Iris pigment epithelial cell (primary cell): ENCODE data around the gene EME1.
A peak's percentile ranks its signal among the peaks of the same experiment; 100 is the strongest.

Experiments
- DNase-seq: peaks from one replicate; pipeline ENCODE4 v3.0.0-alpha.2; 2011; ENCODE audit warnings: low read depth

The EME1 gene, protein sequence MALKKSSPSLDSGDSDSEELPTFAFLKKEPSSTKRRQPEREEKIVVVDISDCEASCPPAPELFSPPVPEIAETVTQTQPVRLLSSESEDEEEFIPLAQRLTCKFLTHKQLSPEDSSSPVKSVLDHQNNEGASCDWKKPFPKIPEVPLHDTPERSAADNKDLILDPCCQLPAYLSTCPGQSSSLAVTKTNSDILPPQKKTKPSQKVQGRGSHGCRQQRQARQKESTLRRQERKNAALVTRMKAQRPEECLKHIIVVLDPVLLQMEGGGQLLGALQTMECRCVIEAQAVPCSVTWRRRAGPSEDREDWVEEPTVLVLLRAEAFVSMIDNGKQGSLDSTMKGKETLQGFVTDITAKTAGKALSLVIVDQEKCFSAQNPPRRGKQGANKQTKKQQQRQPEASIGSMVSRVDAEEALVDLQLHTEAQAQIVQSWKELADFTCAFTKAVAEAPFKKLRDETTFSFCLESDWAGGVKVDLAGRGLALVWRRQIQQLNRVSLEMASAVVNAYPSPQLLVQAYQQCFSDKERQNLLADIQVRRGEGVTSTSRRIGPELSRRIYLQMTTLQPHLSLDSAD

DNA sequence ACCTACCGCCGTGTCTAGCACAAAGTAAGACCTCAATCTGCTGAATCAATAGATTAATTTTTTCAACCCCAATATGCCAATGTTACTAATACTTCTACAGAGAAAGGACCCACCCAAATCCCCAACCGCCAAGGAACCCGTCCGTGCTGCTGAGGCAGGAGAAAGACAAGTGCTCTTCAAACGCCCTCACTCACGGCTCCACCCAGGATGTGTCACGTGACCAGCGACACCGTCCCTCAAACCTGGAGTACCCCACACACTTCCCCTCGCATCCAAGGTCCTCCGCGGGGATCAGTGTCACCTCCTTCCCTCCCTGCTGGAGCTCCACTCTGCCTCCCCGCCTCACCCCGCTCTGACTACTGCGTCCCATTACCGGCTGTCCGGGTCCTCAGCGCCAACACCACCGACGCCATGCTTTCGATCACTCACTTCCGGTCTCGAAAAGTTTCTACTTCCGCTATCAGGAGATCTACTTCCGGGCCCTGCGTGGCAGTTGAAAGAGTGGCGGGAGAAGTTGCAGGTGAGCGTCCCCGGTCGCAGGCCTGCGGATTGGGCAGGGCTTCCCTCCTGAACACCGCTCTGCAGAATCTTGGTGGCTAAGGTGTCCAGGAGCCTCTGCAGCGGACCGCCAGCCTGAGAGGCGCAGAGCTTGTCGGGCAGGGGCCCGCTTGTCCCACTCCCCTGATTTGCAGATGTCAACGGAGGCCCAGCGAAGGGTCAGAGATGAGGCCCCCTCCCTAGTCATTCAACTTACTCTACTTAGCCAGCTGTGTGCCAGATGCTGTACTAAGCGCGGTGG, at the start of gene EME1, which contains the start of gene MRPL27:
EME1 (plus strand) TSS at position 472 of the 799 bp plus-strand sequence. CDS start 1,980 bp downstream, outside the sequence.
MRPL27 (minus strand) TSS at position 427 of the 799 bp plus-strand sequence; CDS start at position 413, 14 bp downstream.
- DNase-seq, result peak; percentile 80

DNA sequence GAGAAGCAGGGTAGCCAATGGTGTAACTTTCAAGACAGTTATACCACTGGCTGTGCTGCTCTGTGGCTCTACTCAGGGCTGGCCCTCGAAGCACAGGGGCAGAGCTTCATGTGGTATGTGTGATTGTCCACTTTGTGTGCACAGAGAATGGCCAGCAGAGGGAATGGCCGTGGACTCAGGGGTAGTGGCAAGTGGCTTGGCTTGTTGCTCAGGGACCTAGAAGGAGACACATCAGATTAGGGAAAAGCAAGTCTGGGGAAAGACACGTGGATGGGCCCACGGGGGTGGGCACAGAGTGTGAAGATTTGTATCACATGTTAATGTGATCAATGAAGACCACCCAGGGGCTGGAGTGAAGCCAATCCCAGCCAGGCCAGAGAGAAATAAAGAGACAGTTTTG, 47.1 kb upstream of the EME1 start:
- no peak for DNase-seq

DNA sequence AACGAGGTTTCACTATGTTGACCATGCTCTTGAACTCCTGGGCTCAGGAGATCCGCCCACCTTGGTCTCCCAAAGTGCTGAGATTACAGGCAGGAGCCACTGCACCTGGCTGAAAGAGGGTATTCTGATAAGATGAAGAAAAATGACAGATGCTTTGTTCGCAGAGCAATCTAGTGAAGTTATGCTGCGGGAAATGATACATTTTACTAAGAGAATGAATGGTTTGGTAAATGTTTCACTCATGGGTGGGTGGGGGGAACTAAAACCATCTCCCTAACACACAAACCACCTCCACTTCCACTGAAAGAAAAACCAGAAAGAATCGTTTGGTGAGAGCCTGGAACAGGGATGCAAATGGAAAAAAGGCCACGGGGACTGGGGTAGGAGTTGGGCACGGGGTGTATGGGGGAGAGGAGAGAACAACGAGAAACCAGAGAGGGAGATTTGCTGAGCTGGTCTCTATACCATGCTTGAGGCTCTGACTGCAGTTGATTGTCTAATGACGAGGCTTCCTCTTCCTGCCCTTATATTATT, 46.1 kb upstream of the EME1 start:
- DNase-seq, result no peak

DNA sequence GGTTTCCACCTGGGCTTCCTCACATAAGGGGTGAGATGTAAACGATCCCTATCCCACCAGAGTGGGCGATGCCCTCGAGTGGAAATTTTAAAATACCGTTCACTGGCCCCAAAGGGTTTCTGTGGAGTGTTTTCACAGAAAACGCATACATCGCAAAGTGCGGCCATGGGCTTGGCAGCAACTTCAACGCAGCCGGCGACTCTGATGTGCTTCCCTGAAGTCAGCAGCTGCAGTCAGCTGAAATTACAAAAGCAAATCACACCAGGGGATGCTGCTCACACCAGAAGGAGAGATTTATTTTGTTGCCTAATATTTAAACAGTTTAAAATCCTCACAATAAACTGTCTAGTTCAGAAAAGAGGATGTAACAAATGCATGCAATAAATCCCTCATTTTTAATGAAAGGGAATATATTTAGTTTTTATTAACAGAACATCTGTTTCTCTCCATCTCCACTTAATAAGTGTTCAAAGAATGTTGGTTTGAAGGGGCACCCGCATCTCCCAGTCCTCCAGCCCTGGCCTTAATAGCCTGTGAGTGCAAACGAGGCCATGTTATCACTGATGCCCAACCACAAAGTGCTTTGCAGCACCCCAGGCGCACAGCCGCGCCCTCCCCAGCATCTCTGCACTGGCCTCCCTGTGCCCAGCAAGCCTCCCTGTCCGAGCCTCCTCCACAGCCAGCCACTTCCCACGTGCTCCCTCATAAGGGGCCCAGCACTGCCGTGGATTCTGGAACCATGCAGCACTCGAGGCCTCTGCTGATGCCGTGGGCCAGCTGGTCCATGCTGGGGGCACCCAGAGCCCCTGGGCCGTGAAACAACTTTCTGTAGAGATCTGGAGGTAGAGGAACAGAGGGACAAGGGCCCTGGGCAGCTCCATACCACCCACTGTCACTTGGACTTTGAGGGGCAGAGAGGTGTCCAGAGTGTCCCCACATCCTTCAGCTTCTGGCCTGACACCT, 44.4 kb upstream of the EME1 start:
- no peak for DNase-seq

DNA sequence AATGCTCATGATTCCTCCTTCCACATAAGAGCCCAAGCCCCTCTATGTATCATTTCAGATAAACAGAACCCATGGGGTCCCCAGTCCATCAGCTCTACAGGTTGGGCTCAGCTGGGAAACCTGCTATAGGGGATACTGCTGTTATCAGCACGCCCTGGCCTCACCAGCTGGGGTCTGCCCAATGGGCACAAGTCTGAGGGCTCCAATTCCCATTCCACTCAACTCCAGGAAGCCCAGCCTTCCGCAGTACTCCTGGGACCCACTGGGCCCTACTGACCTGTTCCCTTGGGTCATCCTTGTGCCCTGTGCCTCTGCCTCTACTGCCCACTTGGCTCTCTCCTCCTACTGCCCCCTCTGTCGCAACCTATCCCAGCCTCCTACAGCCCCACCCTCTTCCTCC, 43.3 kb upstream of the EME1 start:
- no peak for DNase-seq

DNA sequence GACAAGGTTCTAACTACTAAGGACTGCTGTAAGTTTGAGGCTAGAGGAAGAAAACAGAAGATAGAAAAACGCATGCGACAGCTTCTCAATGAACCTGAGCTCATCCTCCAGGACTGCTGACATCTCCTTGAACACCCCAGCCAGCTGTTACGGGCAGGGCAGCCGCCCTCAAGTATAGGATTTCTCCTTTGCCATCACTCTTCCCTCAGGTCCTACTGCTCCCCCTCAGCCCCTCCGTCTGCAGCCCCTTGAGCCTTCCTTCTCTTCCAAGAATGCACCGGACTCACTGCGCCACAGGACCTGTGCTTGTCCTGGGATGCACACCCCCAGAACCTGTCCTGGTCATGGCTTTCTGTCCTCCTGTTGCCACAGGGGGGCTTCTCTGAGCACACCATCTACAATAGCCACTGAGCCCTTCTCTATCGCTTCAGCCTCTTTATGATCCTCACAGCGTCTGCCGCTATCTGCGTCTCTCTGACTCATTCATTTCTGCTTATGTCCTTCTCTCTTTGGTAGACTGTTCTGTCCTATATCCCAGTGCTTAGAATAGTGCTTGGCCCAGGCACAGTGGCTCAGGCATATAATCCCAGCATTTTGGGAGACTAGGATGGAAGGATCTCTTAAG, 42.8 kb upstream of the EME1 start:
- no peak for DNase-seq

DNA sequence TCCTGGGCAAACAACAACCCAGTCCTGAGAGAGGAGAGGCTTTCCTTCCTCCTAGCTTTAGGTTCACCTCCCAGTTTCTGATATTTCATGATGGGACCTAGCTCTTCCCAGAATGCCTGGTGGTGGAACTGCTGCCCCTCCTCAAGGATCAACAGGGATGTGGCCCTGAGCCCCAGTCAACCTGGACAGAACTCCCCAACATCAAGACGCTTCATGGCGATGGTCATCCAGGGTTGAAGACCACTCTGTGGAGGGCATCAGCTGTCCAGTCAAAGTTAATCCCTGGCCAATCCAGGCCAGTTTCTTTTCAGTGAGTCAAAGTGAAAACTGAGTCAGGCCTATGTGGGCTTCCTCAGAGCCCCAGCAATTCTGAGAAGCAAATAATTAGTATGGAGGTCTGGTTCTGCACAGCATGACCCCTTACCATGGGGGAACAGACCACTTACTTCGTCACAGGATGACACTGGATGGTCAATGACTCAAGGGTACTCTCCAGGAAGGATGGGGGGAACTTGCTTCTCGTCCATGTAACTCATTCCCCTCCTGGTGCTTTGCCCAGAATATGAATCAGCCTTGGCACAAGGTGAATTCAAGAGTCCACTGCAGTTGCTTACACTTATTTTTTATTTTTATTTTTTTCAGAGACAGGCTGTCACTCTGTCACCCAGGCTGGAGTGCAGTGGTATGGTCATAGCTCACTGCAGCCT, 41.8 kb upstream of the EME1 start:
- peak; percentile 91 for DNase-seq

DNA sequence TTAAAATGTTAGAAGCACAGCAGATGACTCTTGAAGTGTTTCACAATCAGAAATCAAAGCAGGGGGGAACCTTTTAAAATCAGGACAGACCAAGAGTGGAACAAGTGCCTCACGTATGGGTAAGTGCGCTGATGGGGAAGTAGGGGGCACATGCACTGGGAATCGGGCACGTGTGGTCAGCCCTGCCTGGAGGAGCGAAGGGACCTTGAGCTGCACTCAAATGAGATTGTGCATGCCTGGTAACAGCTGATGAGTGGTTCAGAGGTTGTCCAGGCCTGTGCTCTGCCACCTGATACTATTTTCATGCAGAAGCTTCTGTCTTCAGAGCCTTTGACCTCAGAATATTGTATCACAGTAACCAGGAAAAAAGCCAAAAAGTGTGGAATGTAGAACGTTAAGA, 40.8 kb upstream of the EME1 start:
- no peak for DNase-seq

DNA sequence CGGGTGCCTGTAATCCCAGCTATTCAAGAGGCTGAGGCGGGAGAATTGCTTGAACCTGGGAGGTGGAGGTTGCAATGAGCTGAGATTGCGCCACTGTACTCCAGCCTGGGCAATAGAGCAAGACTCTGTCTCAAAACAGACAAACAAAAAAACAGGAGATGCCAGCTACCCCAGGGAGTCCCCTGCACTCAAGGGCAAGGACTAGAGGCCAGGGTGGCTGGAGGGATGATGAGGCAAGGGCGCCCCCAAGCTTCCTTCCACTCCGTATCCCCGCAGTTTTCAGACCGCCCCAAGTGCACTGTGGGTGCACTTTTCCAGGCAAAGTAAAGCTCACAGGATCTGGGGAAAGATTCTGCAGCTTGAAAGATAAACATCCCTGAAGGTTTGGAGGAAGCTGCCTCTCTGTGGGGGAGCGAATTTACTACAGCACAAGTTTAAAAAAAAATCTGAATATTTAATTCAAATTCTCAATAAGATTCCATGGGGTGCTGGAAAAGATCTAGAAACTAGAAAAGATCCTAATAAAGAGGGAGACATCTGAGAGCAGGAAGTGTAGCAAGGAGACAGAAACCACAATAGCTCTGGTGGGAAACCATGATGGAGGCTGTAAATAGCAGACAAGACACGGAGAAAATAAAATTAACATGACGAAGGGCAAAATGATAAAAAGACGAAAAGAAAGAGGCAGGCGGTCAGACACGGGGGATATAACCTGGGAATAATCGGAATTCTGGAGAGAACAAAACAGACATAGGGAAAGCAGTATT, 39.6 kb upstream of the EME1 start:
- peak; percentile 35 for DNase-seq

DNA sequence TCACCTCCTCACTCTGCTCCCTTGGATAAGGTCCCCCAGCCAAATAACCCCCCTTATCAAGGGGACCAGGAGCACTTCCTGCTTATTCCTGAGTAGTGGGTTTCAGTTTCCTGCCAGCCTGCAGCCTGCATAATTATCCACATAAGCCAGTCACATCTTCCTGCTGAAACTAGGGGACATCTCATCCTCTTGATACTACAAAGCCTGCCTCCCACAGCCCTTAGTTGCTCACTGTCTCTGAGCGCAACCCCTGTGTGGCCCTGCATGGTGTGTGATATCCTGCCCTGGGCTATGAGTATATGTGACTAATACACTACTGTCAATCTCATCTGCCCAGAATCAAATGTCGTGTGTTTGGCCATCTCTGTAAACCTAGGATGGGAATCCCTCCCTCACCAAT, 35.1 kb upstream of the EME1 start:
- DNase-seq, result no peak

DNA sequence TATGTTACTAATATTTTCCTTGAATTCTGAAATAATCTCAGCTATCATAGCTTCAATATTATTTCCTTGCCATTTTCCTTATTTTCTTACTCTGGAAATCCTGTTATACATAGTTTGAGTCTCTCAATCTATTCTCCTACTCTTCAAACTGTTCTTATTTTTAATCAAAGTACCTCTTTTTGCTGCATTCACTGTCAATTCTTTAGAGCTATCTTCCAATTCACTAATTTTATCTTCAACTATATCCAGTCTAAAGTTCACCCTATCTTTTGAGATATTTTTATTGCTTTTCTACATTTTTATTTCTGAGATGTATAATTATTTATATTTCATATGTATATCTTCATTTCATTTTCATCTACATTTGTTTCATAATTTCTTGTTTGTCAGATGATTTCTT, 34.4 kb upstream of the EME1 start:
- no peak for DNase-seq

DNA sequence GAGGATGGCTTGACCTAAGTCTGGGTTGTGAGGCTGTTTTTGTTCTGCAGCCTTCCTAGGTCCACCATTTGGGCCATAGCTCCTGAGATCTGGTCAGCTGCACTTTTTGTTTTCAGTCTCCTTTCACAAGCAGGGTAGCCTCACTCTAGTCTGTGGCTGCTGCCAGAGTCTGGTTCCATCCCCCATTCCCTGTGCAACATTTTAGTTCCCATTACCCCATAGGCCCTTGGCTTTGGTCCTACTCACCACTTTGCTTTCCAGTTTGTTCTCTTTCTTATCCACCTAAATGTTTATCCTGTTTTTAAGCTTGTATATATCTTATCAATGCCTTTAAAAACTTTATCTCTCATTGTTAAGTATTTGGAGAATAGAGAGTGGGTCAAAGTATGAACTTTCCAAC, 33.6 kb upstream of the EME1 start:
- no peak for DNase-seq

DNA sequence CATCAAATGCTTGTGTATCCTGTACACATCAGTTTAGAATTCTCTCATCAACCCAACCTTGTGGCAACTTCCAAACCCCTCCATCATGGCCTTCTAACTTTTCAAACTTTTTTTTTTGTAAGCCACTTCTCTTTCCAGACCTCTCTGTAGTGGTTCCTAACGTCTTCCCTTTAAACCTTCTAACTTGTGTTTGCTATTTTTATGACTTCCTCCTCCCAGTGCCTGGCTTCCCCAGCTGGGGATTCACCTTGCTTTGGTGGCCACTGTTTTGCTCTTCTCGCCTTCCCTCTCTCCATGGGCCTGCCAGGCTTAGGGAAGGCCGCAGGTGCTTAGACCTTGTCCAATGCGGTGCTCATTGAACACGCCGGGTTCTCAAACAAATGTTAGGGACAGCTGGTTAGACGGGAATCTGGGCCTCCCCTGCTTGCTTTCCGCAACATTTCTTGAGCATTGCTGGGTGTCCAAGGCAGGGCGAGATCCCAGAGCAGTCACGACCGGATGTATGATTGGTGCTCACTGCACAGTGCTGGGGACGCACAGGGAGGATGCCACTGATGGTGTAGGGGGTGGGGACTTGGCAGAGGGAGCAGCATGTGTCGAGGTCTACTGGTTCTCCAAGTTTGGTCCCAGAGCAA, 28.2 kb upstream of the EME1 start:
- no peak for DNase-seq

DNA sequence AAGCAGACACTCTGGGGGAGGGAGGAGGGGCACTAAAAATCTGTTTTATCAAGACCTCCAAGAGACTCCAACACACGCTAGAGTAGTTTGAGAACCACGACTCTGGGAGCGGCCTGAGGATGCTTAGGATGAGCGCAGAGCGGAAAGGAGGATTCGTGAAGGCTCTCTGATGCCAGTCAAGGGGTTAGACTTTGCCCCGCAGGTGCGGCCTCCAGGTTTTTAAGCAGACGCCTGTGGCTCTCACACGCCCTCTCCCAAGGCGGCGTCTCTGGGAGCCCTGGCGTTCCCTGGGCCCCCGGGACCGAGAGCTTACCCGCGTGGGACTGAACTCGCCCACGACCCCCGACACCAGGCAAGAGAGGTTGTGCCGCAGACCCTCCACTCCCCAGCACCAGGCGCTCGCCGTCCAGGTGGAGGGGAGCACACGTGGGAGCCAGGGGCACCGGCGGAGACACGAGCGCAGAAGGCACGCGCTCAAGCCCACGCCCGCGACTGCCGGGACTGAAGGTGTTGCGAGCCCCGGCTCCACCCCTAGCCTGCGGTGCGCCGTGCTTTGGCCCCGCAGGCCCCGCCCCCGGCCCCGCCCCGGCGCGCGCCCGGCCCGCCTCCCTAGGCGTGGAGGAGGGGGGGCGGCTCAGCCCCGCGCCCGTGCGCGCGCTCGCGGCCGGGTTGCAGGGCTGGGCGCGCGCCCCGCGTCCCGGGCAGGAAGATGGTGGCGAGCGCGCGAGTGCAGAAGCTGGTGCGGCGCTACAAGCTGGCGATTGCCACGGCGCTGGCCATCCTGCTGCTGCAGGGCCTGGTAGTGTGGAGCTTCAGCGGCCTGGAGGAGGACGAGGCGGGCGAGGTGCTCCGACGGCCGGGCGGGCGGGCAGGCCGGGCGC, 27.4 kb upstream of the EME1 start, which contains the start of gene XYLT2:
XYLT2 (plus strand) TSS at position 695 of the 881 bp plus-strand sequence; CDS start at position 710, 15 bp downstream.
- peak; percentile 86 for DNase-seq

DNA sequence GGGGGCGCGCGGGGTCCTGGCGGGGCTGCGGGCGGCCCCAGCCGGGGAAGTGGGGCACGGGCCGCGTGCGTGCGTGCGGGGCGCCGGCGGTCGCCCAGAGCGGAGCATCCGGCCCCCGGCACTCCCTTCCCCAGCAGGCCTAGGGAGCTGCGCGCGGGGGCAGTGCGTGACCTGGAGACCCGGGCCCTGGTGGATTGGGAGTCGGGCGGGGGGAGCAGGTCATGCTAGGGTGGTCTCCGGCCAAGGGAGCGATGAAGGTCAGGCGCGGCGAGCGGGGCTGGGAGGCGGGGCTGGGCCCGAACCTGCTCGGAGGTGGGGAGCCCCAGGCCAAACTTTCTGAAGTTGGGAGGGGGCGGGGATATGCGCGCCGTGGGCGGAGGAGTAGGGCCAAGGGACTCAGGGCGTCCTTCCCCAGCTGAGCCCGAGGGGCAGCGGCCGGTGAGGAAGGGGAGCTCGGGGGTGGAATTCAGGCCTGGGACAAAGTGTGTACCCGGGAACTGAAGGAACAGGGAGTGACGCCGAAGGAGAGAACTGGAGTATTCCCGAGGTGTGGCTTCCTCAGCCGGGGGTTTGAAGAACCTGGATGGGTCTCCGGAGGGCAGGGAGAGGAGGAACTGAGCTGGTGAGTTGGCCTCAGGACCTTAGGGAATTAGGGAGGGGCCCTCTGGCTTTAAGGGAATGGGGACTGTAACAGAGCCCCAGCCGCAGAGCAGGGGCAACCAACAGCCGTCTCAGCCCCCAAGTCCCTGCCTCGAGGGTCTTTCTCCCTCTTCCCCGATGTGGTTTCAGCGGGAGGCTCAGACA, 26.5 kb upstream of the EME1 start:
- DNase-seq, result no peak

DNA sequence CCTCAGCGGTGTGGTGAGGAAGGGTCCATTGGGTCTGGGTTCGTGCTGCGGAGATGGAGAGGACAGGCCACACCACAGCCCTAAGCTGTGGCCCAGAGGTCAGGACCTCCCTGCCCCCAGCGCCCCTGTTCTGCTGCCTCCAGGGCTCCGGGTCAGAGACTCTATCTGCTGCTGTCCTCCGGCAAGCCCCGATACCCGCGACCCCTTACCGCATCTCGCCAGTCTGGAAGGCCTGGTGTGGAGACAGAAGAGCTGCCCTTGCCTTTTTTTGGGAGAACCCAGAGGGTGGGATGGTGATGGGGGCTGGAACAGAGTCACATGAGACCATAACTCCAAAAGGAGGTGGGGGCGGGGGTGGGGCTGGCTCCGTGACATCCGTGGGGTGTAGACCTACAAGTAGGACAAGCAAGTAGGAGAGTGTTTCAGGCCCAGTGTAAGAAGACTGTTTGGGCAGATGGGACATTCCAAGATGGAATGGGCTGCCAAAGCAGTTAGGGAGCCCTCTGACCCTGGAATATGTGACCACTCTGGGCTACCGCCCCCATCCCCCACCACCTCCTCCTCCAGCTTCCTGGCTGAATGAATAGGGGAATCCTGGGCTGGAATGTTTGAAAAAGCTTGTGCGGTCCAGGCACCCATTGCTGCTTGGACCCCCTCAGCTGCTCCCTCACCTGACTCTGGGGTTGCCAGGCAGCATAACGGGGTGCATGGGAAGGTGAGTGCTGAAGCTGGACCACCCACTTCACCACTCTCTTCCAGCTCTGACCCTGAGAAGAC, 25.7 kb upstream of the EME1 start:
- DNase-seq, result no peak
